NCI-H226 (cell line): Measurements from ENCODE around the gene RBM44.

ENCODE experiments used
- DNase-seq: peaks from one replicate; pipeline ENCODE4 v3.0.0-alpha.2; 2015

RBM44 gene

GRCh38 chr2:237873897-237874551, 75.4 kb downstream of the RBM44 start:
- DNase-seq = no peak

DNA sequence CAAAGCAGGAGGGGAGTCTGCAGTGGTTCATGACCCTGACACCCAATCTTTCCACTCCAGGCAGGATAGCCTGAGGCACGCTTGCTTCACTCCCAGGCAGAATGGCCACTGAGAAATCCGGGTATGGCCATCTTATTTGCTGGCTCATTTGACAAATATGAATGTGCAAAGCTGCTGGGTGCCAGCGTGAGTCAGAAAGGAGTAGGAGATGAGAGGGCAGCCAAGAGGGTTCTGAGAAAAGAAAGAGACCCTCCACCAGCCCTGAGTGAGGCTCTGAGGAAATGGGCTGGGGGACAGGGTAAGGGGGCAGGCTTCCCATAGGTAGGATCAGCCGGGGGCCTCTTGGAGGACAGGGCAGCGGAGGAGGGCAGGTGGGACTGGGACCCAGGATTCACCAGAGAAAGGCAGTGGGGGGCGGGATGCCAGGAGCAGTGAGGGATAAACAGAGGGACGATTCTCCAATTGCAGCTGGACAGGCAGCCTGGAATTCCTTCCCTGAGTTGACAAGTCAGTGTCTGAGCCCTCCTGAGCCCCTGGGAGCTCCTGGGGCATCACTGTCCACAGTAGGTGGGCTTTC, 76.1 kb downstream of the RBM44 start:
- peak; percentile 90 for DNase-seq

GRCh38 chr2:237875256-237876060, 76.9 kb downstream of the RBM44 start:
- no peak for DNase-seq

DNA sequence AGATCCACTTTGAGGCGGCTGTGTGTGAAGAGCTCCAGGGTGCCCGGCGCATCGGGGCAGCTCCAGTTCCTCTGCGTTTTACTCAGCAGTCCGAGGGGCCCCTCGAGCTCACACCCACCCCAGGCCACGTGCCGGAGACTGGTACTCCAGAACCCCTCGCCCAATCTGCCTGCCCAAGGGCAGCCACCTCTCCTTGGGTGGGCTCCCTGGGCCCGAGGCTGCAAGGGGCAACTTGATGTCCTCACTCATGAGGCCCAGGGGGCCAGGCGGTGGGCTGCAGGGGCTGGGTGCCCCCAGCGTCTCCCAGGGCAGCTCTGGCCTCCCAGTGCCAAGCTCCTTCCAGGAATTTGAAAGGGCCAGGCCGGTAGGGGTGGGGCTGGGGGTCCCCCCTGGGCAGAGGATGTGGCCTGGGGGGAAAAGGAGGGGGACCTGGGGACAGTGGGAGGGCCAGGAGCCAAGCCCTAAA, 77.5 kb downstream of the RBM44 start:
- DNase-seq = no peak

GRCh38 chr2:237876532-237876931, 78.0 kb downstream of the RBM44 start:
- DNase-seq = no peak

GRCh38 chr2:237876951-237877491, 78.4 kb downstream of the RBM44 start:
- DNase-seq = no peak

DNA sequence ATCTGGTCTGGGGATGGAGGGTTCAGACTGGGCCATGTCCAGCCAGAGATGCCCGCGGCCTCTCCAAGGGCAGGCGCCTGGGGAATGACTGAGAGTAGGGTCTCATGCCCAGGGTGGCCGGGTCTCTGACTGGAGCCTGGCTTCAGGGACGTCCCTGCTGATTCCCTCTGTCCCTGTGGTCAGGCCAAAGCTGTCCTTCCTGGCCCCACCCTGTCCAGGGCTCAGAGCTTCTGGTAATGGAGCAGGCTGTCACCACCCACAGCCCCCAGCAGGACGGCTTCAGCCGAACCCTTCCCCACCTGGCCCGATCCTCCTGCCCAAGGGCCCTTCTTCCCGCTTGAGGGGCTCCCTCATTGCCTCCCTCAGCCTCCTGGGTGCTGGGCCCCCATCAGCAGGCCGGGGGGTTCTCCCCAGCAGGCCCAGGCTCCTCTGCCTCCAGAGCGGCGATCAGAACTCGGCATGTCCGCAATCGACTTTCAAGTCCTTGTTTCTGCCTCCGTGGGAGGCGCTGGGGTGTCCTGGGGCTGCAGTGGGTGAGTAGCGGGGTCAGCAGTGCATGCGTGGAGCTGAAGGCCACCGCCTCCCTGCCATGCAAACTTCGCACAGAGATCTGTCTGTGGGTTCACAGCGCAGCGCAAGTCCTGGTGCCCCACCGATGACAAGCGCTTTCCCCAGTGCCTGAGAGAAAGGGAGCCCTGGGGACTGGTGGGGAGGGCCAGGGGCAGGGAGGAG, 79.2 kb downstream of the RBM44 start:
- DNase-seq = no peak

GRCh38 chr2:237878321-237879057, 79.9 kb downstream of the RBM44 start:
- no peak for DNase-seq

DNA sequence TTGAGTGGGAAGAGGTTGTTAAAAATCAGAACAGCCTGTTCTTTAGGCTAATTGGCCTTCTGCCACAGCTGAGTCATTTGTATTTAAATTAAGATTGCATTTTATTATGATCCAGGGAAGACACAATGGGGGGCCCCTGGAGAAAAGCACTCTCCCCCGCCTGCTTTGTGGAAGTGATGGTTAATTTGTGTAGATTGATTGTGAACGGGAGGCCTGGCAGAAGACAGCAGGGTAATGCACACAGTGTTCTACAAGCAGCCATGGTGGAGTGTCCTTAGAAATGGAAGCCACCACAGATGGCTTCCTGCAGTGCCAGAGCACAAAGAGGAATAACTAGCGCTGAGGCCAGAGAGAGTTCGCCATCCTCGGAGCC, 80.5 kb downstream of the RBM44 start:
- no peak for DNase-seq

DNA sequence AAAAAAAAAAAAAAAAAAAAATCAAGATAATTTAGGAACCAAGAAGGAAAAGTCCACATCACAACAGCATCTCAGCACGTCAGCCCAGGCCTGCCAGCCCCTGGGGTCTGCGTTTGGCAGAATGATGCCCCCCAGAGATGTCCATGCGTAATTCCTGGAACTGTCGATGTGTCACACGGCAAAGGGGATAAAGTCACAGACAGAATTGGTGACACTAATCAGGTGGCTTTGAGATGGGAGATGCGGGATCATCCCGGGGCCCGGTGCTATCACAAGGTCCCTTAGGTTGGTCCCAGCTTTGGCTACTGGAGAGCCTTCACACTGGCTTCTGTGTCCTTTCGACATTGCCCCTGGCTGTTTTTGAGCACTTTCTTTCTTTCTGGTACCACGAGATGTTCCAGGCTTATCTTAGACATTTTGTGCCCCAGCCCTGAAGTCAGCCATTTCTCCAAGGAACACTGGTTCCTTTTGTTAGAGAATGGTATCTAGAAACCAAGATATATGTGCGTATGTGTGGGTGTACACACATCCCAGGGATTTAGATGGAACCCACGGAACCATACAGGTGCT, 81.5 kb downstream of the RBM44 start:
- DNase-seq = no peak

DNA sequence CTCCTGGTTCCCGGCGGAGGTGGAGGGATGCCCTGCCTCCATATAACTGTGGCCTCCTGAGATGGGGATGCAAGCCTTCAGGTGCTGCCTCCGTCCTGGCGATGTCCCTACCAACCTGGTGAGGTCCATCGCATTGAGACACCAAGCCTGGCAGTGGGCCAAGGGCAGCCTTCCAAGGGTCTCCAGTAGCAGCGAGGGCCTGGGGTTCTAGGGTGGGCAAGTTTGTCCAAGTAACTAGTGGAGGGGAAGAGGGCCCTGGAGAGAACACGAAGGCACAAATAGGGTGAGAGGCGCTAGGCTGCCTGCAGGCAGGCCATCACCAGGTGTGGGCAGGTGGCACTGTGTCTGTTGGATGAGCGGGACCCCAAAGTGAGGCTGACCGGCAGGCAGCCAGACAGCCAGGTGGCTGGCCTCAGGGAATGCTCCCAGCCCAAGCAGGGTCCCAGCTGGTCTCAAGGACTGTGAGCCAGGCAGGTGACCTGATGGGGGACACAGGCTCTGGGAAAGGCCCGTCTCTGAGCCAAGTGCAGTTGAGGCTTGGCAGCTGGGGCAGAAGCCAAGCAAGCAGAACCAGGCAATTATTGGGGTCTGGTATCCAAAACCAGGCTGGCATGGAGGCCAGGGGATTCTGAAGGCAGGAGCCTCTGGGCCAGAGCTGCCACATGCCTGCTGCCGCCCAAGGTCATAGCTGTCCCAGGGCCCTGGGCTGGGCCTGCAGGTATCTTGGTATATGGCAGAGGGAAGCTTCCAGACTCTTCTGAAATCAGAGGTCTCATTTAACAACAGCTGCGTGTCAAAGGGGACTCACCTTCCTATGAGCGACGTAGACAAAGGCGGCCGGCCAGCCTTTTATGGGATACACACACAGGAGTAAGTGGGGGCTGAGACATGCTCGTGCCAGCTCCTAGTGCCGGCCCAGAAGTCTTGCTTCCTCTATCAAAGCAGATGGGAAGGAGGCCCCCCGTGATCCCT, 84.2 kb downstream of the RBM44 start:
- DNase-seq = no peak

DNA sequence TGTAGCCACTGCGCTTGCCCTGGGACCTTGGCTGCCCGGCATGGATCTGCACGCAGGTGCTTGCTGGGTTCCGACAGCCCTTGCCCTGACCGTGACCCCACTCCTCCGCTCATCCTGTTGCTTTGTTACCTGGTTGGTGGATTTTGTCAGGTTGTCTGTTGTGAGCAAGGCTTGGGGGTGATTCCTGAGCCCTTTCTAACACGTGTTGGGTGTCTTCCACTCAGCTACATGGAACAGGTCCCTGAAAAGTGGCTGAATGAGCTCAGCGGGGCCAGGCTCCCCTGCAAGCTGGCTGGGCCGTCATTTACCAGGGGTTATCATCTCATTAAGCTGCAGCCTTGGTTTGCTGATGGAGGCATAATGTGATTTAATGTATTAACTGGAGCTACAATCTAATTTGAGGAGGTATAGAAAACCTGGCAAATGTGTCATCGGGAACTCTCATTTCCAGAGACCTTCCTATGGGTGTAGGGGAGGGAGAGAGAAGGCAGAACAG, 85.4 kb downstream of the RBM44 start:
- DNase-seq = no peak

DNA sequence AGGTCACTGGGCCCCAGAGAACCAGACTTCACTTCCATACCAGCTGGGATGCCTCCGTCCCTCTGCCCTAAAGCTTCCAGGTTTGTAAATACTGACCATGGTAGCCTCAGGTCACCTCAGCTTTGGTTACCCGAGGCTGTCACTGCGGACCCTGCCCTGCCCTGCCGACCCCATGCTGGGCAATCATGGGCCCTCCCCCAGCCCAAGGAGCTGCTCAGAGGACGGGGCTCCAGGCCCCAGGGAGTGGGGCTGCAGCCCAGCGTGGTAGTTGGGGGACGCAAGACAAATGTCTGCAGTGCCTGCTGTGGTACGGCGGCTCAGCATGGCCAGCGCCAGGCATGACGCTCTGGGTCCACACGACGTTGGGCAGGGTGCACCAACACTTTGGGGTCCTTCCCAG, 86.1 kb downstream of the RBM44 start:
- DNase-seq = no peak

DNA sequence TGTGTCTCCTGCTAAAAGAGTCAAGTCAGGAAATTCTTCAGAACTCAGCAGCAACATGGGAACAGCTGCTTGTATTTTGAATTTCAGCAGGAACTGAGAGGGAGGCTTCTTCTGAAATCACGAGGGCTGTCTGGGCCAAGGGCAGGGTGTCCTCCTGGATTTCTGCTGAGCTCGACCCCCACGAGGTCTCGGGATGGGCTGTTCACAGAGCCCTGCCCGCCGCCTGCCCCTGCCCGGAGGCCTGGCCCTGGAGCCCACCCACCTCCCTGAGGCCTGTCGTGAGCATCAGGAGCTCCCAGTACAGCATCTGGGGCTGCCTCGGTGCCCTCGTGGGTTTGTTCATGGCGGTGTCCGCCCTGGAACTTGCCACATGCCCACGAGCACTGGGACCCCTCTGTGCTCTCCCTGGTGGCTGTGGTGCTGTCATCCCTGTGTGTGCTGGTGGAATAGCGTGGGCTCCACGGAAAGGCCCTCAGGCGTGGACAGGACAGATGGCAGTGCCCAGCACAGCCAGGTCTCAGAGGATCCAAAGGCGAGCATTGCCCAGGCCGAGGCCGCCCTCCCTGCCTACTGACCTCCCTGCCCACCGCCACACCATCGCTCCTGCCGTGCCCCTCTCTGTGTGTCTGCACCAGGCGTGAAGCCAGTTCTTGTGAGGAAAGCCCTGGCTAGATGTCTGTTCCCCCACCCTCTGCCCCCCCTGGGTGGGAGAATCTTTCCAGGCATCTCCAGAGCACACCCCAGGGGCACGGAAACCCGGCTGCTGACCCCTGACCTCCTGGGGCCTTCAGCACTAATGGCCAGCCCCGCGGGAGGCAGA, 86.7 kb downstream of the RBM44 start:
- no peak for DNase-seq

GRCh38 chr2:237885931-237886684, 87.5 kb downstream of the RBM44 start:
- no peak for DNase-seq

GRCh38 chr2:237886685-237887481, 88.3 kb downstream of the RBM44 start:
- no peak for DNase-seq

- DNase-seq = no peak
These were observed 89.8 kb downstream of the RBM44 start for GRCh38 chr2:237888389-237888788.

DNA sequence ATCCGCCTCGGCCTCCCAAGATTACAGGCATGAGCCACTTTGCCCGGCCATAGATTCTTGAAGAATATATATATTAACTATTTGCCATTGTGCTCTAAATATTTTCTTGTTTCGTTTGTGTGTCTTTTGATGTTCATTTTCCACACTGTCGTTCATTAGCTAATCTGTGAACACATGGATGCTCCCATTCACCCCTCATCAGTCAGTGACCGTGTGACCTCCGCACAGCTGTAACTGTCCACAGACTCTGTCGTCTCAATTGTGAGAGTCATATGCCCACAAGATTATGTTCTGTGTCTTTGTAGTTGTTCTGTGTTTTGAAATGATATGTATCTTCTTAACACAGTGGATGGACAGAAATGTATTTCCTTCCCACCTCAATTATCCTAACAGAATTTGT, 90.4 kb downstream of the RBM44 start:
- no peak for DNase-seq
